IMR-90 (cell line): ENCODE measurements around the gene RAB6D. TPM values are rescaled to one million over a fixed set of nuclear protein-coding genes. Genes with fewer than 3 reads are reported as not detected.
"Not testable (repeated sequence)": the region's sequence is repeated elsewhere in the genome, so short reads cannot be mapped to it uniquely, and the experiment has no call there.

ENCODE experiments used
- ATAC-seq: fragments of 200-7000 bp; cut with Tn5 transposase; 2 replicates; pipeline ENCODE4 v1.9.1; 2020; ENCODE audit warnings: low read depth, mild to moderate bottlenecking, moderate library complexity
- BruUV-seq: library from RNA; stranded (reverse); fragments of 400-500 nt; replicated peaks from 2 replicates; lab custom pipeline; 2021; lab: Mats Ljungman, UMichigan
- CTCF ChIA-PET: fragments of 300-600 bp; formaldehyde crosslinking; extraction: SDS; loops from one replicate; lab custom pipeline; 2021; ENCODE audit warnings: antibody characterized with exemption; lab: Yijun Ruan, JAX
- POLR2A ChIA-PET: fragments of 300-600 bp; sonication (Branson Sonifier 250); formaldehyde crosslinking; loops from one replicate; lab custom pipeline; 2022; ENCODE audit warnings: antibody characterized with exemption; ENCODE audit not compliant: unreplicated experiment; lab: Charles Lee
- DNase-seq: peaks from one replicate; pipeline ENCODE4 v3.0.0; 2013
- H2AFZ ChIP-seq: replicated peaks from 2 replicates; pipeline ENCODE3; 2013; ENCODE audit warnings: low read length, mild to moderate bottlenecking; ENCODE audit not compliant: poor library complexity
- H2AK5ac ChIP-seq: 2 replicates; pipeline ENCODE4 v1.6.1; 2013; ENCODE audit warnings: low read depth, low read length, inconsistent platforms
- H2AK9ac ChIP-seq: replicated peaks from 2 replicates; pipeline ENCODE3; 2013; ENCODE audit warnings: mild to moderate bottlenecking, low read depth, low read length, moderate library complexity; ENCODE audit not compliant: poor library complexity
- H2BK120ac ChIP-seq: 2 replicates; pipeline ENCODE4 v1.6.1; 2013; ENCODE audit warnings: low read depth, low read length, inconsistent platforms
- H2BK15ac ChIP-seq: 3 replicates; pipeline ENCODE4 v1.6.1; 2013; ENCODE audit warnings: low read depth, low read length, inconsistent platforms
- H2BK20ac ChIP-seq: 2 replicates; pipeline ENCODE4 v1.6.1; 2013; ENCODE audit warnings: low read depth, mild to moderate bottlenecking, inconsistent platforms, low read length, moderate library complexity
- H2BK5ac ChIP-seq: 2 replicates; pipeline ENCODE4 v1.6.1; 2013; ENCODE audit warnings: mild to moderate bottlenecking, low read depth, low read length, inconsistent platforms; ENCODE audit not compliant: poor library complexity, severe bottlenecking
- H3K14ac ChIP-seq: replicated peaks from 2 replicates; pipeline ENCODE4 v1.6.1; 2013; ENCODE audit warnings: low read depth, low read length, inconsistent platforms
- H3K18ac ChIP-seq: 2 replicates; pipeline ENCODE4 v1.6.1; 2013; ENCODE audit warnings: low read depth, low read length, control low read depth
- H3K23ac ChIP-seq: 2 replicates; pipeline ENCODE4 v1.6.1; 2013; ENCODE audit warnings: low read depth, low read length, inconsistent platforms
- H3K27ac ChIP-seq: 2 replicates; pipeline ENCODE4 v1.5.1; 2013; ENCODE audit warnings: mild to moderate bottlenecking, control low read depth, low read length; ENCODE audit not compliant: insufficient read depth
- H3K27me3 ChIP-seq: 2 replicates; pipeline ENCODE4 v1.6.1; 2013; ENCODE audit warnings: low read length; ENCODE audit not compliant: control insufficient read depth, insufficient read depth
- H3K36me3 ChIP-seq: 2 replicates; pipeline ENCODE4 v1.6.1; 2013; ENCODE audit warnings: low read length, mixed read lengths; ENCODE audit not compliant: control insufficient read depth, insufficient read depth
- H3K4ac ChIP-seq: 2 replicates; pipeline ENCODE4 v1.6.1; 2013; ENCODE audit warnings: low read depth, low read length, inconsistent platforms
- H3K4me1 ChIP-seq: 2 replicates; pipeline ENCODE4 v1.6.1; 2013; ENCODE audit warnings: low read length, mixed read lengths; ENCODE audit not compliant: control insufficient read depth, insufficient read depth
- H3K4me2 ChIP-seq: 2 replicates; pipeline ENCODE4 v1.6.1; 2013; ENCODE audit warnings: low read depth, mild to moderate bottlenecking, control low read depth, low read length, moderate library complexity
- H3K4me3 ChIP-seq: 2 replicates; pipeline ENCODE4 v1.5.1; 2013; ENCODE audit warnings: low read depth, mild to moderate bottlenecking, control low read depth, low read length, moderate library complexity; ENCODE audit not compliant: insufficient read depth
- H3K56ac ChIP-seq: 2 replicates; pipeline ENCODE4 v1.6.1; 2013; ENCODE audit warnings: low read length, inconsistent platforms; ENCODE audit not compliant: insufficient read depth; ENCODE audit errors: extremely low read depth
- H3K79me1 ChIP-seq, 2 experiments: 2 replicates each; pipeline ENCODE4 v1.6.1; 2013; ENCODE audit warnings: low read length in 2 of 2, inconsistent platforms in 1 of 2, low read depth in 1 of 2
- H3K9ac ChIP-seq: 2 replicates; pipeline ENCODE4 v1.6.1; 2013; ENCODE audit warnings: low read depth, low read length, control low read depth
- H3K9me1 ChIP-seq: 2 replicates; pipeline ENCODE4 v1.6.1; 2013; ENCODE audit warnings: low read length, inconsistent platforms; ENCODE audit not compliant: insufficient read depth
- H3K9me3 ChIP-seq: 2 replicates; pipeline ENCODE4 v1.6.1; 2013; ENCODE audit warnings: low read length; ENCODE audit not compliant: control insufficient read depth, insufficient read depth
- H4K20me1 ChIP-seq: 2 replicates; pipeline ENCODE4 v1.6.1; 2013; ENCODE audit warnings: low read length, inconsistent platforms; ENCODE audit not compliant: insufficient read depth
- H4K5ac ChIP-seq: 2 replicates; pipeline ENCODE4 v1.6.1; 2013; ENCODE audit warnings: mild to moderate bottlenecking, low read depth, low read length, control low read depth
- H4K8ac ChIP-seq, 2 experiments: 2 replicates each; pipeline ENCODE4 v1.6.1; 2013; ENCODE audit warnings: low read depth in 2 of 2, low read length in 2 of 2, control low read depth in 1 of 2, inconsistent platforms in 1 of 2
- H4K91ac ChIP-seq: 2 replicates; pipeline ENCODE4 v1.6.1; 2013; ENCODE audit warnings: low read depth, low read length, inconsistent platforms; ENCODE audit not compliant: insufficient read depth
- WGBS, 2 experiments: methylation state at CpG; one replicate each; pipeline versions ENCODE4 v1.1.5 to v1.1.7; 2013; ENCODE audit warnings: missing lambda C conversion rate in 2 of 2; ENCODE audit not compliant: insufficient read length in 1 of 2; ENCODE audit errors: extremely low coverage in 2 of 2; 5-methylcytosine and 5-hydroxymethylcytosine counted together
- dilution Hi-C: fragments of 300-500 bp; cut with HindIII; formaldehyde crosslinking; loops from one replicate; pipeline ENCODE4 v1.14.3; 2018; ENCODE audit warnings: low sequenced_read_pairs; ENCODE audit not compliant: unreplicated experiment
- in situ Hi-C: fragments of 300-500 bp; cut with MboI; formaldehyde crosslinking; loops from 3 replicates; pipeline ENCODE4 v1.14.3; 2019; ENCODE audit warnings: low sequenced_read_pairs, inconsistent platforms, mixed read lengths
- intact Hi-C: fragments of 100-400 bp; cut with micrococcal nuclease; formaldehyde crosslinking; loops from 2 replicates; pipeline ENCODE4 v1.10.0; 2022
- polyA plus RNA-seq, 3 experiments: library from polyadenylated mRNA; depleted of rRNA; stranded (reverse); fragments of >200 nt; gene quantifications; 2 replicates each; pipeline ENCODE4 v1.2.3, GENCODE V29; 2012; ENCODE audit warnings: low replicate concordance in 1 of 3
- total RNA-seq: library from RNA; depleted of rRNA; stranded (reverse); fragments of >200 nt; gene quantifications from 2 replicates; pipeline ENCODE4 v1.2.3, GENCODE V29; 2012

The RAB6D gene
- total and polyA plus RNA-seq, 2 of the 4 experiments (the other 2 are of a cell fraction): not detected

GRCh38 chr2:131391953-131392352 is 28.0 kb upstream of the RAB6D start:
- H3K9me1 ChIP-seq, H4K5ac ChIP-seq, DNase-seq, H4K91ac ChIP-seq, in situ Hi-C loops, H3K23ac ChIP-seq, H3K14ac ChIP-seq, H2BK20ac ChIP-seq, H3K18ac ChIP-seq, H2BK5ac ChIP-seq, intact Hi-C loops, POLR2A ChIA-PET, H3K79me1 ChIP-seq, H4K8ac ChIP-seq, H2BK15ac ChIP-seq, CTCF ChIA-PET, H2AFZ ChIP-seq, ATAC-seq, H3K56ac ChIP-seq, H2AK5ac ChIP-seq, H3K4me3 ChIP-seq, H2BK120ac ChIP-seq, dilution Hi-C loops, H3K4ac ChIP-seq, H3K4me2 ChIP-seq, H3K27ac ChIP-seq, BruUV-seq, H3K4me1 ChIP-seq, H3K9me3 ChIP-seq, H4K20me1 ChIP-seq, H3K9ac ChIP-seq, H3K27me3 ChIP-seq, H2AK9ac ChIP-seq, H3K36me3 ChIP-seq: not testable (repeated sequence)
- WGBS, 2 experiments: no CpG with 5 or more reads among the region's 9 CpGs

- H3K9me3 ChIP-seq, H2BK5ac ChIP-seq, H2AFZ ChIP-seq, H3K27ac ChIP-seq, H2BK15ac ChIP-seq, H2BK20ac ChIP-seq, H3K9me1 ChIP-seq, H3K4me3 ChIP-seq, H3K27me3 ChIP-seq, H3K36me3 ChIP-seq, intact Hi-C loops, H3K23ac ChIP-seq, dilution Hi-C loops, H2AK5ac ChIP-seq, H4K8ac ChIP-seq, H3K4ac ChIP-seq, H3K4me2 ChIP-seq, H2AK9ac ChIP-seq, ATAC-seq, H4K20me1 ChIP-seq, in situ Hi-C loops, H3K4me1 ChIP-seq, H2BK120ac ChIP-seq, H3K14ac ChIP-seq, H3K79me1 ChIP-seq, DNase-seq, BruUV-seq, H3K56ac ChIP-seq, POLR2A ChIA-PET, CTCF ChIA-PET, H3K18ac ChIP-seq, H4K5ac ChIP-seq, H4K91ac ChIP-seq, H3K9ac ChIP-seq: not testable (repeated sequence)
- no CpG with 5 or more reads among the region's 11 CpGs for WGBS, 2 experiments
Measured at GRCh38 chr2:131391471-131391870, 27.5 kb upstream of the RAB6D start.
